ENCODE results near the gene ARHGEF7. TPM values are rescaled to one million over a fixed set of nuclear protein-coding genes. Genes with fewer than 3 reads are reported as not detected.

ARHGEF7 gene
- total RNA-seq, 2 donors from 2014 or later, result 49.5 to 53.5 TPM

- Mint-ChIP-seq H3K9me3 (no peaks in the 10 kb centered on the region), H3K4me1 (no peaks in the 10 kb centered on the region), H3K36me3 (ENCODE audit: low read depth) (no peaks in the 10 kb centered on the region), H3K4me3 (no peak overlapping the region), H3K27ac (no peak overlapping the region), H3K27me3 (ENCODE audit: insufficient read depth) (no peaks in the 10 kb centered on the region)
- Histone ChIP-seq H3K4me3 (ENCODE audit: low read length) (no peak overlapping the region), H3K4me1 (ENCODE audit: control insufficient read depth, insufficient read depth, low read length) (no peaks in the 10 kb centered on the region), H3K27me3 (ENCODE audit: control insufficient read depth, insufficient read depth, low read length, poor library complexity, severe bottlenecking) (no peaks in the 10 kb centered on the region), H3K9me3 (ENCODE audit: control insufficient read depth, low read length) (no peaks in the 10 kb centered on the region), H3K9ac (ENCODE audit: extremely low read depth, low read length, poor library complexity, severe bottlenecking) (no peak overlapping the region), H3K36me3 (ENCODE audit: control insufficient read depth, insufficient read depth, low read length) (no peaks in the 10 kb centered on the region), H3K27ac (ENCODE audit: low read depth, low read length) (no peak overlapping the region)
- 84 to 88% methylated on average over 9 to 14 of the region's 14 CpGs for WGBS, 2 experiments (ENCODE audit: insufficient coverage in 1 of 2, insufficient read length in 1 of 2)
- no peak for TF ChIP-seq CTCF (conservative IDR thresholded peaks at IDR 0.05)
- DNase-seq, result peak; percentile 34
Observed at GRCh38 chr13:111323549-111323948, 208.4 kb downstream of the ARHGEF7 start.

DNA sequence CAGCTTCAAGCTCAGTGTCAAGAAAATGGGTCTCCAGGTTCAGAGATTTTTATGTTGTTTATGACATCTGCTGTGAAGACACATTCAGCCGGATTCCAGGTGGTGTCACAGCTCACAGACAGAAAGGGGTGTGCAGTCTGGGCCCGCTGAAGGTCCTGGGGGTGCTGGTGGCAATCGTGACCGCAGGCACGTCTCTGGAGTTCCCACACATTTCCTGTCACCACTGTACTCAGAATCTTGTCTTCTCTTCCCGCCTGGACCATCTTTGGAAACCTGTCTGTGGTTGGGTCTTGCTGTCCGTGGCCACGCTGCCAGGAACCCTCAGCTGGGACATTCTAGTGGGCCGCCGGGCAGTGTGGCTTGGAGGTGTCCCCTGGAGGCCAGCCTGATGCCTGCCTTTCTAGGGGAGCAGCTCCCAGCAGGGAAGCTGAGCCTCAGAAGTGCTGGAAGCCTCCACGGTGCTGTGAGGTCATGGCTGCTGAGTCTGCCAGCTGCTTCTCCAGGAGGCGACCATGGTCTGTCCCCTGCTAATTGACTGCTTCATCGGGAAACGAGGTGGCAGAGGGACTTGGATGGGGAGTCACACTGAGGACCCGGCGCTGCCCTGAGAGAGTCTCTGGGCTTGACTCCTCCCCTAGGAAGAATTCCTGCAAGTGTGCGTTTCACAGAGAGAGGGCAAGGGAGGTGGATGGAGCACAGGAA, 209.0 kb downstream of the ARHGEF7 start:
- H3K36me3 Mint-ChIP-seq (ENCODE audit: low read depth), result no peaks in the 10 kb centered on the region
- no peaks in the 10 kb centered on the region for H3K36me3 ChIP-seq (ENCODE audit: control insufficient read depth, insufficient read depth, low read length)
- no peak overlapping the region for H3K9ac ChIP-seq (ENCODE audit: extremely low read depth, low read length, poor library complexity, severe bottlenecking)
- no peak overlapping the region for H3K4me3 ChIP-seq (ENCODE audit: low read length)
- no peaks in the 10 kb centered on the region for H3K4me1 Mint-ChIP-seq
- H3K9me3 ChIP-seq (ENCODE audit: control insufficient read depth, low read length), result no peaks in the 10 kb centered on the region
- H3K27me3 Mint-ChIP-seq (ENCODE audit: insufficient read depth), result no peaks in the 10 kb centered on the region
- no peak overlapping the region for H3K27ac ChIP-seq (ENCODE audit: low read depth, low read length)
- no peaks in the 10 kb centered on the region for H3K9me3 Mint-ChIP-seq
- peak; percentile 47 for DNase-seq
- no peaks in the 10 kb centered on the region for H3K4me1 ChIP-seq (ENCODE audit: control insufficient read depth, insufficient read depth, low read length)
- no peak for TF ChIP-seq CTCF (conservative IDR thresholded peaks at IDR 0.05)
- no peak overlapping the region for H3K4me3 Mint-ChIP-seq
- WGBS, 2 experiments (ENCODE audit: insufficient coverage in 1 of 2, insufficient read length in 1 of 2), result 93 to 94% methylated on average over 12 to 17 of the region's 17 CpGs
- no peak overlapping the region for H3K27ac Mint-ChIP-seq
- H3K27me3 ChIP-seq (ENCODE audit: control insufficient read depth, insufficient read depth, low read length, poor library complexity, severe bottlenecking), result no peaks in the 10 kb centered on the region

GRCh38 chr13:111324736-111325135, 209.6 kb downstream of the ARHGEF7 start:
- DNase-seq, result no peak
- H3K36me3 Mint-ChIP-seq (ENCODE audit: low read depth), result no peaks in the 10 kb centered on the region
- H3K9me3 Mint-ChIP-seq, result no peaks in the 10 kb centered on the region
- Histone ChIP-seq H3K36me3 (ENCODE audit: control insufficient read depth, insufficient read depth, low read length) (no peaks in the 10 kb centered on the region), H3K9ac (ENCODE audit: extremely low read depth, low read length, poor library complexity, severe bottlenecking) (no peak overlapping the region), H3K4me3 (ENCODE audit: low read length) (no peak overlapping the region), H3K9me3 (ENCODE audit: control insufficient read depth, low read length) (no peaks in the 10 kb centered on the region), H3K27me3 (ENCODE audit: control insufficient read depth, insufficient read depth, low read length, poor library complexity, severe bottlenecking) (no peaks in the 10 kb centered on the region), H3K27ac (ENCODE audit: low read depth, low read length) (no peak overlapping the region), H3K4me1 (ENCODE audit: control insufficient read depth, insufficient read depth, low read length) (no peaks in the 10 kb centered on the region)
- H3K27ac Mint-ChIP-seq, result no peak overlapping the region
- no peaks in the 10 kb centered on the region for H3K27me3 Mint-ChIP-seq (ENCODE audit: insufficient read depth)
- TF ChIP-seq CTCF (conservative IDR thresholded peaks at IDR 0.05), result no peak
- no peak overlapping the region for H3K4me3 Mint-ChIP-seq
- 83 to 94% methylated on average over 8 to 14 of the region's 14 CpGs for WGBS, 2 experiments (ENCODE audit: insufficient coverage in 1 of 2, insufficient read length in 1 of 2)
- H3K4me1 Mint-ChIP-seq, result no peaks in the 10 kb centered on the region
